Subcutaneous abdominal adipose tissue (tissue), 5 donors: ENCODE data around the gene HBG2.
"Not testable (repeated sequence)": the region's sequence is repeated elsewhere in the genome, so short reads cannot be mapped to it uniquely, and the experiment has no call there.

Source experiments
- H3K27ac ChIP-seq: one replicate; pipeline ENCODE4 v1.7.0; 2013; ENCODE audit warnings: low read depth, mild to moderate bottlenecking, inconsistent platforms, low read length, moderate library complexity
- H3K27me3 ChIP-seq, 5 donors: one replicate each; pipeline ENCODE4 v1.7.0; 2013; ENCODE audit warnings: low read length in 5 of 5, inconsistent platforms in 1 of 5; ENCODE audit not compliant: control insufficient read depth in 5 of 5, insufficient read depth in 4 of 5
- H3K36me3 ChIP-seq, 5 donors: one replicate each; pipeline ENCODE4 v1.7.0; 2013; ENCODE audit warnings: low read length in 5 of 5; ENCODE audit not compliant: control insufficient read depth in 5 of 5, insufficient read depth in 5 of 5
- H3K4me1 ChIP-seq, 5 donors: one replicate each; pipeline ENCODE4 v1.7.0; 2013; ENCODE audit warnings: low read length in 5 of 5, mild to moderate bottlenecking in 3 of 5, moderate library complexity in 1 of 5; ENCODE audit not compliant: control insufficient read depth in 5 of 5, insufficient read depth in 5 of 5
- H3K4me3 ChIP-seq, 5 donors: one replicate each; pipeline ENCODE4 v1.7.0; 2013; ENCODE audit warnings: low read length in 5 of 5, low read depth in 1 of 5
- H3K9ac ChIP-seq, 5 donors: one replicate each; pipeline ENCODE4 v1.7.0; 2013; ENCODE audit warnings: low read length in 5 of 5, mild to moderate bottlenecking in 4 of 5, moderate library complexity in 3 of 5
- H3K9me3 ChIP-seq, 5 donors: one replicate each; pipeline ENCODE4 v1.7.0; 2013; ENCODE audit warnings: low read length in 5 of 5; ENCODE audit not compliant: control insufficient read depth in 5 of 5
- donor health status: healthy.
- donor health status: healthy.
- donor health status: healthy.
- donor health status: healthy.
- donor health status: healthy.

The HBG2 gene

DNA sequence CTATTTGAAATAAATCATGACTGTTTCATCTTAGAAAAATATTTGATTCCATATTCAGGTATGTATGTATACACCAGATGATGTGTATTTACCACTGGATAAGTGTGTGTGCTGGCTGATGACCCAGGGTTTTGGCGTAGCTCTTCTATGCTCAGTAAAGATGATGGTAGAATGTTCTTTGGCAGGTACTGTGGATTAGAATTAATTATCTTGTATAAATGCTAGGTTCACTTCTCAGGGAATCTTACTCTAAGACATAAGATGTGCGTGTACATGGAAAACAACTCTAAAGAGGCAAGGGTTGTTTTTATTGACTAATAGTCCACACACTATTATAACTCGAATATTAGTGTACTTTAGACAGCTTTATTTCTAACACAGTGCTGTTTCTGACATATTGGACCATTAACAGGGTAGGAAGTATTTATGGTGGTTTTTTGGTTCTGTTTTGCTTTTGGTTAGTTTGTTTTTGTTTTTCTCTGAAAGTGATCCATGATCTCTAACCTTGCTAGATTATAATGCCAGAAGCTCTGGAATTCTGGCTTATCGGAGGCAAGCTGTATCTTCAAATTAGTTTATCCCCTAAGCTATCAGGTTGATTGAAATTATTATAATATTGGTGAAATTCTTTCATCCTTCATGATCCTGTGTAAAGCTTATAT lies 3.9 kb downstream of the HBG2 start:
- Histone ChIP-seq H3K27me3 (no peaks in the 10 kb centered on the region), H3K36me3 (no peaks in the 10 kb centered on the region), H3K9me3 (no peaks in the 10 kb centered on the region), H3K4me1 (no peaks in the 10 kb centered on the region), H3K4me3 (no peak overlapping the region), H3K9ac (no peak overlapping the region), H3K27ac (no peak overlapping the region)

DNA sequence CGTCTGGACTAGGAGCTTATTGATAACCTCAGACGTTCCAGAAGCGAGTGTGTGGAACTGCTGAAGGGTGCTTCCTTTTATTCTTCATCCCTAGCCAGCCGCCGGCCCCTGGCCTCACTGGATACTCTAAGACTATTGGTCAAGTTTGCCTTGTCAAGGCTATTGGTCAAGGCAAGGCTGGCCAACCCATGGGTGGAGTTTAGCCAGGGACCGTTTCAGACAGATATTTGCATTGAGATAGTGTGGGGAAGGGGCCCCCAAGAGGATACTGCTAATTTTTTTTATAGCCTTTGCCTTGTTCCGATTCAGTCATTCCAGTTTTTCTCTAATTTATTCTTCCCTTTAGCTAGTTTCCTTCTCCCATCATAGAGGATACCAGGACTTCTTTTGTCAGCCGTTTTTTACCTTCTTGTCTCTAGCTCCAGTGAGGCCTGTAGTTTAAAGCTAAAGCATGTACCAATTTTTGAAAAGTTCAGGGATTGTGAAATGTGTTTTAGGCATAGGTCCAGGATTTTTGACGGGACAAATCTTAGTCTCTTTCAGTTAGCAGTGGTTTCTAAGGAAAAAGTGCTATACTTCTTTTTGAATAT lies 4.7 kb downstream of the HBG2 start, which contains the start of gene HBG1:
Gene HBG1 (minus strand): TSS at position 51 of the 590 bp plus-strand sequence. CDS start 53 bp downstream, outside the sequence.
- not testable (repeated sequence) for H3K4me1 ChIP-seq, H3K4me3 ChIP-seq, H3K27ac ChIP-seq, H3K9ac ChIP-seq, H3K27me3 ChIP-seq, H3K36me3 ChIP-seq, H3K9me3 ChIP-seq

DNA sequence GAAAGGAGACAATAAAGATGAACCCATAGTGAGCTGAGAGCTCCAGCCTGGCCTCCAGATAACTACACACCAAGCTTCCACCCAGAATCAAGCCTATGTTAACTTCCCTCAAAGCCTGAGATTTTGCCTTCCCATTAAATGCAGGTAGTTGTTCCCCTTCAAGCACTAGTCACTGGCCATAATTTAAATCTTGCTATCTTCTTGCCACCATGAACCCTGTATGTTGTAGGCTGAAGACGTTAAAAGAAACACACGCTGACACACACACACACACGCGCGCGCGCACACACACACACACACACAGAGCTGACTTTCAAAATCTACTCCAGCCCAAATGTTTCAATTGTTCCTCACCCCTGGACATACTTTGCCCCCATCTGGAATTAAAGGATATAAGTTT lies 6.1 kb downstream of the HBG2 start:
- H3K9me3 ChIP-seq, H3K4me3 ChIP-seq, H3K9ac ChIP-seq, H3K36me3 ChIP-seq, H3K27me3 ChIP-seq, H3K27ac ChIP-seq, H3K4me1 ChIP-seq: not testable (repeated sequence)

DNA sequence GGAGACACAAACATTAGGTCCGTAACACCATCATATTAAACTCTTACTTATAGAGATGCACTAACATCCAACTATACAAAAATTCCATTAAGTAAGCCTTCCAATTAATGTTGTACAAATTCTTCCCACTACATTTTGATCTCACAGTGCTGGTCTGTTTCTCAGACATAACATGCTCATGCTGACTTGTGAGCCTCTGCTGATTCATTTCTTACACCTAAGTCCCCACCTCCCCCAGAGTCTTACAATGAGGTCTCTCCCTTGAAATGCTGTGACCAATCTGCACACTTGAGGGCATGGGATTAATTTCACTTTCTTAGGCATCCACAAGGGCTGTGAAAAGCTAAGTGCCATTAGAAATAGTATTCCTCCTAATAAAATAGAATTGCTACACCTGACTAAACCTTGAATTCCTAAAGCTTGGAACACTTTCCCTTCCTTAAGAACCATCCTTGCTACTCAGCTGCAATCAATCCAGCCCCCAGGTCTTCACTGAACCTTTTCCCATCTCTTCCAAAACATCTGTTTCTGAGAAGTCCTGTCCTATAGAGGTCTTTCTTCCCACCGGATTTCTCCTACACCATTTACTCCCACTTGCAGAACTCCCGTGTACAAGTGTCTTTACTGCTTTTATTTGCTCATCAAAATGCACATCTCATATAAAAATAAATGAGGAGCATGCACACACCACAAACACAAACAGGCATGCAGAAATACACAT lies 6.9 kb downstream of the HBG2 start:
- peaks cover 0 to 6% (median 0%) of the 10 kb centered on the region in 5 donors for H3K27me3 ChIP-seq
- no peaks in the 10 kb centered on the region for H3K4me1 ChIP-seq
- no peaks in the 10 kb centered on the region for H3K9me3 ChIP-seq
- H3K4me3 ChIP-seq, result no peak overlapping the region
- H3K27ac ChIP-seq, result no peak overlapping the region
- no peak overlapping the region for H3K9ac ChIP-seq
- H3K36me3 ChIP-seq, result no peaks in the 10 kb centered on the region

DNA sequence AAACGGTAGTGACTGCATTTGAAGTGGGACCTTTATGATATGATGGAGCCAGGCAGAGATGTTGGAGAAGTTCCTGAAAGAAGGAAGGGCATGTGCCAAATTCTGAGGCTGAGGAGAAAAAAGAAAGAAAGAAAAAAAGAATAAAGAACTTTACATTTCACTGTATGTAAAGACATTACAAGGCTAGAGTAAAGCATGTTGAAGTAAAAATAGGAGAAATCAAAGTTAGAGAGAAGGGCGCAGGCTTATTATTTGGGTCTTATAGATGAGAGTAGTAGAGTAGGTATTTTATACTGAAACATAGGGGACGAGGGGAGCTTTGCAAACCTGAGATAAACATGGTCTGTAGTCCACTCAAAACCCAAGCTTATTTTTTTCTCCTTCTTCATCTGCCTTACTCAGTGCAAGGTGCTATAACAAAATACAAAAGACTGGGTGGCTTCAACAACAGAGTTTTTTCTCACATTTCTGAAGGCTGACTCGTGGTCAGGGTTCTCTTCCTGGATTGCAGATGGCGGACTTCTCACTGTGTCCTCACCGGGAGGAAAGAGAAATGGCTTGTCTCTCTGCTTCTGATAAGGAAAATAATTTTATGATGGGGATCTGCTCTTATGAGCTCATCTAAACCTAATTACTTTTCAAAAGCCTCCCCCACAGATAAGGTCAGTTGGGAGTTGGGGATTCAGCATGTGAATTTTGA lies 7.7 kb downstream of the HBG2 start:
- Histone ChIP-seq H3K9ac (no peak overlapping the region), H3K9me3 (no peaks in the 10 kb centered on the region), H3K27me3 (peaks cover 0 to 6% (median 0%) of the 10 kb centered on the region in 5 donors)

GRCh38 chr11:5245155-5245554 lies 9.4 kb downstream of the HBG2 start:
- H3K27me3 ChIP-seq, result peaks cover 0 to 6% (median 0%) of the 10 kb centered on the region in 5 donors
- H3K9ac ChIP-seq, result no peak overlapping the region

More for the DNA sequence above, 7.7 kb downstream of the HBG2 start:
- no peaks in the 10 kb centered on the region for H3K4me1 ChIP-seq
- no peak overlapping the region for H3K4me3 ChIP-seq
- H3K36me3 ChIP-seq, result no peaks in the 10 kb centered on the region
- H3K27ac ChIP-seq, result no peak overlapping the region

DNA sequence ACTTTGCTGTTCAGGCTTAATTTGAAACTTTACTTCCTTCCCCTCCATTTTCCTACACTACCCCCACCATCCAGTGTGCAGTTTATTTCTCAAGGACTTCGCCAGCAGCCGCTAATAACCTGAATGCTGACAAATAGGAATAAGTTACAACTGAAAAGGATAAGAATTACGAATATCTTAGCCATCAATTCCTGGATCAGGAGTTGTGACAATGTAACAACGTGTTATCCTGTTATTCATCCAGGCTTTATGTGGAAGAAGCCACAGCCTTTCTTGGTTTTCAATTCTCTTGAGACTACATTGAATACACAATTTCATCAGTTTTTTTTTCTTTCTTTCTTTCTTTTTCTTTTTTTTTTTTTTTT lies 10.8 kb downstream of the HBG2 start:
- Histone ChIP-seq H3K9me3 (no peaks in the 10 kb centered on the region), H3K9ac (no peak overlapping the region), H3K4me3 (no peak overlapping the region), H3K36me3 (no peaks in the 10 kb centered on the region), H3K4me1 (no peaks in the 10 kb centered on the region), H3K27ac (no peak overlapping the region), H3K27me3 (peaks cover 0 to 6% (median 0%) of the 10 kb centered on the region in 5 donors)

More at GRCh38 chr11:5245155-5245554, 9.4 kb downstream of the HBG2 start:
- no peaks in the 10 kb centered on the region for H3K36me3 ChIP-seq
- H3K4me3 ChIP-seq, result no peak overlapping the region
- H3K9me3 ChIP-seq, result no peaks in the 10 kb centered on the region
- H3K4me1 ChIP-seq, result no peaks in the 10 kb centered on the region
- H3K27ac ChIP-seq, result no peak overlapping the region

DNA sequence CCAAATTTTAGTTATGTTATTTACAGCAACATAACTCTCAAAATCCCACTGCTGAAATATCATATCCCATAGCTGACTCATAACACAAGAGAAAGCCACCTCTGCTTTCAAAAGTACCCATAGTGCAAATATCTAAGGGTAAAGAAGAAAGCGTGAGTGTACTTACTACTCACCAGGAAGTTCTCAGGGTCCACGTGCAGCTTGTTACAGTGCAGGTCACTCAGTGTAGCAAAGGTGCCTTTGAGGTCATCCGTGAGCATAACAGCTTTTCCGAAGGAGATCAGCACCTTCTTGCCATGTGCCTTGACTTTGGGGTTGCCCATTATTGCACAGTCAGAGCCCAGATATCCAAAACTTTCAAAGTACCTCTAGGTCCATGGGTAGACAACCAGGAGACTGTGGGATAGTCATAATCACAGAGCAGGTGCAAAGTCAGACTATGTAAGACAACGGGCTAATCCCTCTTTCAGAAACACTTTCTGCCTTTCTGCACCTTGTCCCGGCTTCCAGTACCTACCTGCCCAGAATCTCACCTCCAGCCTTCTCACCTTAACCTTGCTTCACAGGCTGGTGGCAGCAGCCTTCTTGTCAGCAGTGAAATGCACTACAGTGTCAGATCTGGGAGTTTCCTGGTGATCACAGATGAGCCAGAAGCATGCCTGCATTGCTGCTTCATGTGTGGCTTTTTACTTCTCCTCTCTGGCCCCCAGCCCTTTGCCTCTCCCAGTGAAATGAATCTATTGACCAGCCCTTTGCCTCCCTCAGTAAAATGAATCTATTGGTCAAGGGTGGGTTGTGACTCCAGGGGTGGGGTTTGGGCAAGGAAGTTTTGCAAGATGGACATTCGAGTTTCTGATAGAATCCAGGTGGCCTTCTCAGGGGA lies 11.4 kb downstream of the HBG2 start:
- Histone ChIP-seq H3K27me3 (peaks cover 0 to 6% (median 0%) of the 10 kb centered on the region in 5 donors), H3K9me3 (no peaks in the 10 kb centered on the region), H3K4me1 (no peaks in the 10 kb centered on the region), H3K4me3 (no peak overlapping the region), H3K9ac (no peak overlapping the region), H3K36me3 (no peaks in the 10 kb centered on the region), H3K27ac (no peak overlapping the region)

GRCh38 chr11:5242208-5242607 lies 12.4 kb downstream of the HBG2 start:
- Histone ChIP-seq H3K36me3 (no peaks in the 10 kb centered on the region), H3K9ac (no peak overlapping the region), H3K9me3 (no peaks in the 10 kb centered on the region), H3K4me3 (no peak overlapping the region), H3K27me3 (peaks cover 0 to 6% (median 0%) of the 10 kb centered on the region in 5 donors), H3K27ac (no peak overlapping the region), H3K4me1 (no peaks in the 10 kb centered on the region)
